Measurements from ENCODE around the gene TMEM170A.

The TMEM170A gene

DNA sequence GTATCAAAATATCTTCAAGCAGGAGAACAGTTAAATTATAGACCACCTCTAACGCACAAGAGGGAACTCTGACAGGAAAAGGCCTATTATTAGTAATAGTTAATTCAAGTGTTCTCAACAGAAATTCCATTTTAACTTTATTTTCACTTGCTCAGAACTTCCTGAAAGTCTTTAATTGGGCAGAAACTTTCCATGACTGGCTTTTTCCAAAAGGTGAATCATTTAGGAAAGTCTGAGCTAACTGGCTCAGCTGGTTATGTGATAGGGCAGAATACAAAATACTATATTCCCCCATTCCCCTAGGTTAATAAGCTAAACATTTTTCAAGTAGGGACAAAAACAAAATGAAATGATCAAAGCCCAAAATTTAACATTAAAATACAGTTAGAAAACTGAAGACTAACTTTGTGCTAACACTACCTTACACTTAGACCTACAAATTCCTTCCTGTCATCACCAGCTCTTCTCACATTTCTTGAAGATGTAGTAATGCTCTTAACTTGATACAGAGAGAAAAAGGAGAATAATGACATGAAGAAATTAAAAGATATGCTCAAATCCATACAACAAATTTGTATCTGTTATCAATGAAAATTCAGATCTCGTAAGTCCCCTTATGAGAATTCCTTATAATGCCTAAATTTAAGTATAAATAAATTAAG is 62.2 kb downstream of the TMEM170A start:
- DNase-seq (ENCODE audit: low read depth in 2 of 2), result no peak

DNA sequence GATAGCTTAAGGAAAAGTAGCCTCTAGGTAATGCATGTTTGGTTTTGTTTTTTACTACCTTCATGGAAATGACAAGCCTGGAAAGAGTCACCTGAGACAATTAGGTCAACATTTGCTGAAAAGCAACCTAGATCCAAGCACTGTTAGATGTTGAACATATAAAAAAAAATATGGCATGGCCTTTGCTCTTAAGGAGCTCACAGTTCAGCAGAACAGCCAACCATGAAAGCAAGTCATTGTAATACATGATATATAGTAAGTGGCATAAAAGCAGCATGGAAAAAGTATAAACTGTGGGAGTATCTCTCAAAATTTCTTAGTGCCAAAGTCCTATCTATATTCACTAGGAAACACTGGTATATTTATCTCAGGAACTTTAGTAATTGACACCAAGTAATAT is 62.8 kb downstream of the TMEM170A start:
- no peak for DNase-seq (ENCODE audit: low read depth in 2 of 2)

DNA sequence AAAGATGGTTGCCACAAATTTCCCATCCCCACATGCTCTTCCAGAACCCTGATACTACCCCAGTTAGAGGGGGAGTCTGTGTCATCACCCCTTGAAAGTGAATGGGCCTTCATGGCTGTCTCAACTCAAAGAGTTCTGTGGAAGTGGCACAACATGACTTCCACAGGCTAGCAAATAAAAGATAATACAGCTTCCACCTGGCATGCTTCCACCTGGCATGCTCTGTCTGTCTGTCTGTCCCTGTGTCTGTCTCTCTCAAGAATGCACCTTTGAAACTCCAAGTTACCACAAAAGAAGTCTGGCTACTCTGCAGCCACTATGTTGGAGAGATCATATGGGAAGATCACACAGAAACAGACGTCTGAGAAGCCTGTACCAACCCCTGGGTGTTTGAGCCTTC is 66.2 kb downstream of the TMEM170A start:
- DNase-seq (ENCODE audit: low read depth in 2 of 2), result no peak

DNA sequence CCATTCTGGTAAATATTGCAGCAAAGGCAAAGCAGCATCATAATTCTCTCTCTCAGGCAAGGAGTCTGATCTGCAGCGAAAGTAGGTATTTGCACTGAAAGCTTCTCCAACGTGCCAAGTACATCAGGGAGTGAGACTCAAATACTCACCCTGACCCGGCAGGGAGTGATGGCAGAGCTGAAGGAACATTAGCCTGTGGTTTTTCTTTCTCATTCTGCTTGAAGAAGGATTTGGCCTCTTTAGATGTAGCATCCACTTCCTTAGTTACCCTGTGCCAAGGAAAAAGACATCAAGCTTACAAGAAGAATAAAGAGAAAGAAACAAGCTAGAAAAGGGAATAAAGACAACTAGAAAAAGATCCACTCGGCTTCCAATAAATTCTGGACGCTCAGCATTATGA is 69.5 kb downstream of the TMEM170A start:
- no peak for DNase-seq (ENCODE audit: low read depth in 2 of 2)

All from stimulated activated CD8-positive, alpha-beta memory T cell treated with anti-CD3 and anti-CD28 coated beads, Interleukin-7, amount 100 ng/mL, for 4 hours (primary cell).